Measurements from ENCODE around the gene SLC46A1. TPM values are rescaled to one million over a fixed set of nuclear protein-coding genes. Genes with fewer than 3 reads are reported as not detected.

Gene SLC46A1
- total and polyA plus RNA-seq, 10 of the 15 experiments (the other 5 are each of a cell fraction or from before 2014, with no cell fraction given): 1.7 to 6.9 (median 4.0) TPM

DNA sequence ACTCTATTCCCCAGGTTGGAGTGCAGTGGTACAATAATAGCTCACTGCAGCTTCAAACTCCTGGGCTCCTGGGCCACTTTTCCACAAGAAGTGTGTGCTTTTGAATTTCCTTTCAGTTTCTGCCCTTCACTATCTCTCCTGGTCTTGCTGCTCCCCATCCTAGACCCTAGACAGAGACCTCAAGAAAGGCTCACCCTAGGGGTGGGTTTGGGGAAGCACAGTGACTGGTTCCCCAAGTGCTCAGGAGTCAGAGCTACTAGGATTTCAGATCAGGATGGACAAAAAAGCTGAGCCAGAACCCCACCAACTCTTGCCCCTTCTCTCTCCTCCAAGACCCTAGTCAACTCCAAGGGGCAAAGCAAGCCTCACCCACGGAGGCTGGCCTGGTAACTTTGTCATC lies 39.4 kb downstream of the SLC46A1 start:
- TF ChIP-seq TARDBP (IDR thresholded peaks at IDR 0.05; ENCODE audit: borderline replicate concordance) (no peak), CTCF (IDR thresholded peaks at IDR 0.05 in 2 of 3, conservative IDR thresholded peaks at IDR 0.05 in 1 of 3; ENCODE audit: control insufficient read depth in 2 of 3, extremely low read depth in 1 of 3, insufficient read depth in 1 of 3, low read depth in 3 of 3, low read length in 3 of 3) (0 out of 6 replicates have a peak, but pooled peaks of 1 of the 3 experiments have one; percentile 7)
- no peak for DNase-seq (ENCODE audit: low read depth, low spot score)
- CTCF ChIA-PET: interaction anchor here (0.8 kb wide), 1 partner anchor 9 kb away, joined by 4 read pairs; no protein-coding TSS in a partner anchor
- no peak for ATAC-seq
- Histone ChIP-seq H3K4me1 (ENCODE audit: control insufficient read depth, insufficient read depth, low read length) (no peaks in the 10 kb centered on the region), H3K9ac (ENCODE audit: control insufficient read depth, insufficient read depth, low read length) (no peak overlapping the region), H3K27me3 (replicated peaks in 1 of 2; ENCODE audit: control insufficient read depth in 2 of 2, insufficient read depth in 2 of 2, low read length in 1 of 2) (no peaks in the 10 kb centered on the region), H4K20me1 (ENCODE audit: control insufficient read depth, insufficient read depth) (no peaks in the 10 kb centered on the region), H3K79me2 (ENCODE audit: control insufficient read depth, insufficient read depth, low read length) (no peaks in the 10 kb centered on the region), H3K27ac (ENCODE audit: control insufficient read depth, insufficient read depth) (no peak overlapping the region), H3K9me3 (replicated peaks; ENCODE audit: control insufficient read depth, insufficient read depth, low read length) (no peaks in the 10 kb centered on the region), H3K4me3 (no peak overlapping the region), H3K4me2 (ENCODE audit: control insufficient read depth, insufficient read depth) (no peak overlapping the region), H2AFZ (ENCODE audit: control insufficient read depth, low read depth, low read length) (no peak overlapping the region), H3K36me3 (ENCODE audit: control insufficient read depth in 2 of 2, insufficient read depth in 2 of 2, low read length in 1 of 2) (no peaks in the 10 kb centered on the region; a peak in 1 of 4 replicates)
- in situ Hi-C loops (cut with MboI) (no loop called here), intact Hi-C loops (cut with micrococcal nuclease; ENCODE audit: unreplicated experiment) (no loop called here)
- no TSS peak for BruUV-seq (replicated peaks)
- no peak for FAIRE-seq
- SMC1A ChIA-PET (ENCODE audit: uncharacterized antibody, unreplicated experiment): interaction anchor here (1.3 kb wide), 1 partner anchor 9 kb away, joined by 6 read pairs; the partner anchor contains the start of gene POLDIP2
- RAD21 ChIA-PET (ENCODE audit: unreplicated experiment): no interaction called here
- POLR2A ChIA-PET: interaction anchor here (0.6 kb wide), 1 partner anchor 137 kb away, joined by 3 read pairs; no protein-coding TSS in a partner anchor
- 29% methylated on average over 1 of the region's 1 CpG for WGBS (ENCODE audit: insufficient coverage, insufficient replicate concordance, low lambda C conversion rate, missing lambda C conversion rate)

DNA sequence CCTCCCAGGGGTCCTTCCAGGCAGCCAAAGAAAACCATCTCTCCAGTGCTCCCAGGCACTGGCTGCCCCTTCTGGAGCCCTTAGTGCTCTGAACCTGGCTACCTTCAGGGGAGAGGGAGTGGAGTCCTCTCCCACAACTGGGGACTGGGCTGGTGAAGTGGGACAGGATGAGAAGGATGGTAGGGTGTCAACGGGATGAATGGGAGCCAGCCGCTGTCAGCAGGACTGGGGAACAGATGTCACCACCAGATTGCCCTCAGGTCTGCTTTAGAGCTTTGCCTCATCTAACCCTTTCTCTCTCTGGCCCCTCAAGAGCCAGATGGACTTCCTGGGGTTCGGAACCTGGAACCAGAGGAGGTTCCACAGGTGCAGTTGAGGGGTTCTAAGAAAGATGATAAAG lies 40.5 kb downstream of the SLC46A1 start:
- no peaks in the 10 kb centered on the region for H4K20me1 ChIP-seq (ENCODE audit: control insufficient read depth, insufficient read depth)
- H3K4me2 ChIP-seq (ENCODE audit: control insufficient read depth, insufficient read depth): no peak overlapping the region
- peaks cover 2 to 3% of the 10 kb centered on the region in 2 experiments; a peak in 2 of 4 replicates for H3K36me3 ChIP-seq (ENCODE audit: control insufficient read depth in 2 of 2, insufficient read depth in 2 of 2, low read length in 1 of 2)
- no peak overlapping the region for H3K9ac ChIP-seq (ENCODE audit: control insufficient read depth, insufficient read depth, low read length)
- no peak overlapping the region for H2AFZ ChIP-seq (ENCODE audit: control insufficient read depth, low read depth, low read length)
- RAD21 ChIA-PET (ENCODE audit: unreplicated experiment): no interaction called here
- intact Hi-C loops (cut with micrococcal nuclease; ENCODE audit: unreplicated experiment): no loop called here
- POLR2A ChIA-PET: no interaction called here
- no peaks in the 10 kb centered on the region for H3K4me1 ChIP-seq (ENCODE audit: control insufficient read depth, insufficient read depth, low read length)
- in situ Hi-C loops (cut with MboI): no loop called here
- no peak overlapping the region for H3K4me3 ChIP-seq
- H3K27me3 ChIP-seq (replicated peaks in 1 of 2; ENCODE audit: control insufficient read depth in 2 of 2, insufficient read depth in 2 of 2, low read length in 1 of 2): no peaks in the 10 kb centered on the region
- no peak for DNase-seq (ENCODE audit: low read depth, low spot score)
- H3K9me3 ChIP-seq (replicated peaks; ENCODE audit: control insufficient read depth, insufficient read depth, low read length): no peaks in the 10 kb centered on the region
- WGBS (ENCODE audit: insufficient coverage, insufficient replicate concordance, low lambda C conversion rate, missing lambda C conversion rate): 95% methylated on average over 3 of the region's 3 CpGs
- no peak overlapping the region for H3K27ac ChIP-seq (ENCODE audit: control insufficient read depth, insufficient read depth)
- CTCF ChIA-PET: interaction anchor here (0.6 kb wide), 1 partner anchor 37 kb away, joined by 3 read pairs; no protein-coding TSS in a partner anchor
- SMC1A ChIA-PET (ENCODE audit: uncharacterized antibody, unreplicated experiment): no interaction called here
- no peak for ATAC-seq
- no peak for FAIRE-seq
- H3K79me2 ChIP-seq (ENCODE audit: control insufficient read depth, insufficient read depth, low read length): no peaks in the 10 kb centered on the region
- BruUV-seq (replicated peaks): no TSS peak
- TF ChIP-seq ZBED1 (IDR thresholded peaks at IDR 0.05; ENCODE audit: borderline replicate concordance) (no peak), SP1 (IDR thresholded peaks at IDR 0.05; ENCODE audit: low read depth, low read length) (no peak), MLLT1 (IDR thresholded peaks at IDR 0.05) (no peak), CEBPZ (IDR thresholded peaks at IDR 0.05; ENCODE audit: low read depth, low read length) (no peak), MEF2B (IDR thresholded peaks at IDR 0.05; ENCODE audit: partially characterized antibody, poor library complexity, severe bottlenecking) (no peak), PKNOX1 (IDR thresholded peaks at IDR 0.05) (no peak), HCFC1 (IDR thresholded peaks at IDR 0.05; ENCODE audit: low read length) (no peak), POLR2A (IDR thresholded peaks at IDR 0.05; ENCODE audit: low read depth, low read length) (peak; percentile 15; the same call in 1 of the 2 replicates)
